Measurements from ENCODE around the gene BOC. TPM values are rescaled to one million over a fixed set of nuclear protein-coding genes. Genes with fewer than 3 reads are reported as not detected.

Gene BOC
- total RNA-seq, 2 experiments from 2014 or later = 0.29 TPM; not detected in 1

- Mint-ChIP-seq H3K36me3 (ENCODE audit: low read depth) (no peaks in the 10 kb centered on the region), H3K27me3 (ENCODE audit: low read depth) (no peaks in the 10 kb centered on the region), H3K4me3 (no peak overlapping the region), H3K9me3 (no peaks in the 10 kb centered on the region), H3K4me1 (ENCODE audit: low read depth) (peaks cover 4% of the 10 kb centered on the region), H3K27ac (no peak overlapping the region)
- CTCF ChIA-PET = interaction anchor here (1.7 kb wide), 1 partner anchor 17 kb away, joined by 6 read pairs; no protein-coding TSS in a partner anchor
- intact Hi-C loops (cut with micrococcal nuclease) = no loop called here
- DNase-seq = no peak
These were observed 59.8 kb downstream of the BOC start for GRCh38 chr3:113271189-113271588.

DNA sequence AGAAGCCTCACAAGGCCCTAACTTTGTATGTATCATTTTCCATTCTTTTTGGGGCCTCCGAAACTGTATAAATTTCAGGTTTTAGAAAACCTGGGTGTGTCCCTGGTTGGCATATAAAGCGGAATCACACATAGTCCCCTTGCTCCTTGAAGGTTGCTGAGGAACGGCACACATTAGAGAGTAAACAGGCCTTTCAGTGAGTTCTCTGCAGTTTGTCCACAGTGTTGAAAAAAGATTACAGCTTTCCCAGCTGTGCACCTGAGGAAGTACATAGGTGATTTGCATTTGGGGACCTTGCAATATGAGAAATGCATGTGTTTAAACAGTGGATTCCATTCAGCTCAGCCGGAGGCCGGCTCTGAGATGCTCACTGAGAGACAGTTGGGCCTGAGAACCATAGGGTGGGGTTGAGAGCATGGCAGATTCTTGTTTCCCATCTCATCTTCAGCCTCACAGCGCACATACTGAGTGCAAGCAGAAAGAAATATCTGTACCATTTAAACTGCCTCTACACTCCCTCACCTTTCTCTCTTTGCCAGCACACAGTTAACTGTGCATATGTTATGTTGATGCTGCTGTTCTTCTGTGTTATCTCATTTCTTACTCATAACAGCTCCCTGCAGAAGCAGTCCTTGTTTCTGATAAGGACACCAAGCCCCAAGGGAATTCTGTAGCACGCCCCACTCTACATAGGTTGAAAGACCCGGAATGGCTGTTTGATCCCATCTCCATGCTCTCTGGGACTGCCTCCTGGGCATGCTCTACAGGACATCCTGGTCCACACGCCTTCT lies 60.4 kb downstream of the BOC start:
- no peak for DNase-seq
- Mint-ChIP-seq H3K4me1 (ENCODE audit: low read depth) (peaks cover 6% of the 10 kb centered on the region), H3K4me3 (no peak overlapping the region), H3K36me3 (ENCODE audit: low read depth) (no peaks in the 10 kb centered on the region), H3K9me3 (no peaks in the 10 kb centered on the region), H3K27ac (no peak overlapping the region), H3K27me3 (ENCODE audit: low read depth) (no peaks in the 10 kb centered on the region)
- intact Hi-C loops (cut with micrococcal nuclease) = no loop called here
- CTCF ChIA-PET = interaction anchor here (1.7 kb wide), 1 partner anchor 17 kb away, joined by 6 read pairs; no protein-coding TSS in a partner anchor

DNA sequence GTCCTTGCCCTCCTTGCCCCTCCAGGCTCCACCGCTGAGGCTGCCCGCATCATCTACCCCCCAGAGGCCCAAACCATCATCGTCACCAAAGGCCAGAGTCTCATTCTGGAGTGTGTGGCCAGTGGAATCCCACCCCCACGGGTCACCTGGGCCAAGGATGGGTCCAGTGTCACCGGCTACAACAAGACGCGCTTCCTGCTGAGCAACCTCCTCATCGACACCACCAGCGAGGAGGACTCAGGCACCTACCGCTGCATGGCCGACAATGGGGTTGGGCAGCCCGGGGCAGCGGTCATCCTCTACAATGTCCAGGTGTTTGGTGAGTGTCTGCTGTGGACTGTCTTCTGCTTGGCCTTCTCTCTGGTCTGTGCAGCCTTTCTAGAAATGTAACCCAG lies 61.0 kb downstream of the BOC start:
- Mint-ChIP-seq H3K4me1 (ENCODE audit: low read depth) (peaks cover 6% of the 10 kb centered on the region), H3K27me3 (ENCODE audit: low read depth) (no peaks in the 10 kb centered on the region), H3K9me3 (no peaks in the 10 kb centered on the region), H3K27ac (no peak overlapping the region), H3K4me3 (no peak overlapping the region), H3K36me3 (ENCODE audit: low read depth) (no peaks in the 10 kb centered on the region)
- no peak for DNase-seq
- CTCF ChIA-PET = interaction anchor here (1.3 kb wide), 1 partner anchor 16 kb away, joined by 4 read pairs; no protein-coding TSS in a partner anchor
- intact Hi-C loops (cut with micrococcal nuclease) = no loop called here

DNA sequence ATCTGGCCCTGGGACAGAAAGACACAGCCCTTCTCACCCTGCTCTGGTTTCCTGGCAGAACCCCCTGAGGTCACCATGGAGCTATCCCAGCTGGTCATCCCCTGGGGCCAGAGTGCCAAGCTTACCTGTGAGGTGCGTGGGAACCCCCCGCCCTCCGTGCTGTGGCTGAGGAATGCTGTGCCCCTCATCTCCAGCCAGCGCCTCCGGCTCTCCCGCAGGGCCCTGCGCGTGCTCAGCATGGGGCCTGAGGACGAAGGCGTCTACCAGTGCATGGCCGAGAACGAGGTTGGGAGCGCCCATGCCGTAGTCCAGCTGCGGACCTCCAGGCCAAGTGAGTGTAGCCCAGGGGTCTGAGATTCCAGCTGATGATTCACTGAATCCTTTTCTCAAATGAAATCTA lies 61.7 kb downstream of the BOC start:
- no peaks in the 10 kb centered on the region for H3K9me3 Mint-ChIP-seq
- intact Hi-C loops (cut with micrococcal nuclease) = no loop called here
- no peak overlapping the region for H3K27ac Mint-ChIP-seq
- H3K4me3 Mint-ChIP-seq = no peak overlapping the region
- CTCF ChIA-PET = interaction anchor here (0.7 to 1.3 kb wide), 2 partner anchors 15 to 631 kb away, joined by 4 read pairs; no protein-coding TSS in a partner anchor
- DNase-seq = no peak
- H3K4me1 Mint-ChIP-seq (ENCODE audit: low read depth) = peaks cover 6% of the 10 kb centered on the region
- no peaks in the 10 kb centered on the region for H3K36me3 Mint-ChIP-seq (ENCODE audit: low read depth)
- no peaks in the 10 kb centered on the region for H3K27me3 Mint-ChIP-seq (ENCODE audit: low read depth)

DNA sequence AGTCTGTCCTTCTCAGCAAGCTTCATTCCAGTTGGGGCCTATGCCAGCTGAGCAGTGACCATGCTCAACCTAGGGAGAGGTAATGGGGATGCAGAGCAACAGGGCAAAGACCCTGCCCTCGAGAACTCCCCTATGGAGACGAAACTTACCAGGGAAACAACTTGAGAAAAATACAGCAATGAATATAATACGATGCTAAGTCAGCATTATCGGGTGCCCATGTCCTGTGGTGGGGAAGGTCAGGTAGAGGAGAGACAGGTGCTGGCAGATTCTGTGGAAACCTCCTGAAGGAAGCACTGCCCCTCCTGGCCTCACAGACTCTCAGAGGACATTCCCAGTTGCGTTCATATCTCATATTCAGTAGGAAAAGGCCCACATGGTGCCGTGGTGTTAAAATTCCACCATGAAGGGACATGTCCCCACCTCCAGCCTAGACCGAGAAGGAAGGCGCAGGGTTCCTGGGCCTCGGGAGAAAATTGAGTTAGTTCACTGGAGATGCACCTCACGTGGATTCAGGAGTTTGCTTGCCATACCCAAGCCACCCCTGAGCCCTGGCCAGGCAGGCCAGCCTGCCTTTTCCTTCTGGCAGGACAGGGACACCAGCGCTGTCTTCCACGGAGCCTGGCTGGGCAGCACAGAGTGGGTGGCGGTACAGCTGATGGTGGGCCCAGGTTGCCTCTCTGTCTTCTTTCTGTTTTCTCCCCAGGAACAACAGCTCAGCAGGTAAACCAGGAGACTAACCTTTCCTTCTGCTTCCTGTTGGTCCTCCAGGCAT lies 62.4 kb downstream of the BOC start:
- Mint-ChIP-seq H3K36me3 (ENCODE audit: low read depth) (no peaks in the 10 kb centered on the region), H3K4me3 (no peak overlapping the region), H3K27ac (no peak overlapping the region), H3K4me1 (ENCODE audit: low read depth) (peaks cover 6% of the 10 kb centered on the region), H3K9me3 (no peaks in the 10 kb centered on the region), H3K27me3 (ENCODE audit: low read depth) (no peaks in the 10 kb centered on the region)
- CTCF ChIA-PET = interaction anchor here (0.7 to 1.3 kb wide), 2 partner anchors 15 to 631 kb away, joined by 4 read pairs; no protein-coding TSS in a partner anchor
- no peak for DNase-seq
- intact Hi-C loops (cut with micrococcal nuclease) = no loop called here

DNA sequence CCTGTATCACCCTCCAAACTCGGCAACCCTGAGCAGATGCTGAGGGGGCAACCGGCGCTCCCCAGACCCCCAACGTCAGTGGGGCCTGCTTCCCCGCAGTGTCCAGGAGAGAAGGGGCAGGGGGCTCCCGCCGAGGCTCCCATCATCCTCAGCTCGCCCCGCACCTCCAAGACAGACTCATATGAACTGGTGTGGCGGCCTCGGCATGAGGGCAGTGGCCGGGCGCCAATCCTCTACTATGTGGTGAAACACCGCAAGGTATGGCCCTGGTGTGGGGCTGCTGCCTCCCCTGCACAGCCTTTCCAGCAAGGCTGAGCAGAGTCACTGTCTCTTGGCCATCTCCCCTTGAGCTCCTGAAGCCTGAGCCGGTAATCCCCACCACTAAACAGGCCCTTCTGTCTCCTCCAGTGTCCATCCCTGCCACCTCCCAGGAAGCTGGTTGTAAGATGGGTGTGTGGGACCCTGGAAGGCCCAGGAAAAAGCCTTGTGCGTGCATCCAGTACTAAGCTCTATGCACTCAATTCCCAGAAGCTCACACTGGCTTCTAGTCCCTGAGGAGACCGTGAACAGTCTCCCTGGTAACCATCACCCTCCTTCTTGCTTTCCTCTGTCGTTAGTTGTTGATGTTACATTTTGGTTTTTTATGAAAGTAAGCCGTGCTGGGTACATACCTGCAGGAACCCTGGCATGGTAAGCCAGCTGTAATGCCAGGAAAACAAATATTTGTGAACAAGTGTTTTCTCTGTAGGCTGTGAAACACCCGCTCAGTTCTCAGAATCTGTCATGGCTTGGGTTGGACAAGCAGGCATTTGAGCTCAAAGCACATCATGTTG lies 63.3 kb downstream of the BOC start:
- CTCF ChIA-PET = interaction anchor here (0.9 to 1.1 kb wide), 2 partner anchors 14 to 238 kb away, joined by 3 read pairs; no protein-coding TSS in a partner anchor
- Mint-ChIP-seq H3K4me3 (no peak overlapping the region), H3K36me3 (ENCODE audit: low read depth) (no peaks in the 10 kb centered on the region), H3K9me3 (no peaks in the 10 kb centered on the region), H3K27me3 (ENCODE audit: low read depth) (no peaks in the 10 kb centered on the region), H3K4me1 (ENCODE audit: low read depth) (peaks cover 6% of the 10 kb centered on the region), H3K27ac (no peak overlapping the region)
- DNase-seq = no peak
- intact Hi-C loops (cut with micrococcal nuclease) = no loop called here

GRCh38 chr3:113275258-113275556 lies 63.9 kb downstream of the BOC start:
- Mint-ChIP-seq H3K36me3 (ENCODE audit: low read depth) (no peaks in the 10 kb centered on the region), H3K9me3 (no peaks in the 10 kb centered on the region), H3K27ac (no peak overlapping the region), H3K4me1 (ENCODE audit: low read depth) (peaks cover 6% of the 10 kb centered on the region), H3K27me3 (ENCODE audit: low read depth) (no peaks in the 10 kb centered on the region), H3K4me3 (no peak overlapping the region)
- intact Hi-C loops (cut with micrococcal nuclease) = no loop called here
- CTCF ChIA-PET = interaction anchor here (0.9 to 1.1 kb wide), 2 partner anchors 13 to 239 kb away, joined by 3 read pairs; no protein-coding TSS in a partner anchor
- no peak for DNase-seq

DNA sequence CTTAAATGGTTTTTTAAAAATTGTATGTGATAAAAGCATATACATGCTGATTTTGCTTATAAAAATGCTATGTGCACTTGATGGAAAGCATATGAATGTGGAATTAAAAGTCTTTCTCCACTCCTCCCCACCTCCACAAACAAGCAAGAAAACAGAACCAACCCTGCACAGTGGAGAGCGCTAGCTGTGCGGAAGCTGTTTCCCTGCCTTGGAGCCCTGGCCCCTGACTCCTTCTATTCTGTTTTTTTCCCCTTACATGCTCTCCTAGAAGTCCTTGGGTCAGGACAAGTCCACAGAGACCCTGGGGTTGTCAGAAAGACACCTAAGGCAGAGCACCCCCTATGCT lies 64.2 kb downstream of the BOC start:
- DNase-seq = no peak
- Mint-ChIP-seq H3K9me3 (no peaks in the 10 kb centered on the region), H3K4me1 (ENCODE audit: low read depth) (peaks cover 6% of the 10 kb centered on the region), H3K36me3 (ENCODE audit: low read depth) (no peaks in the 10 kb centered on the region), H3K27me3 (ENCODE audit: low read depth) (no peaks in the 10 kb centered on the region), H3K4me3 (no peak overlapping the region), H3K27ac (no peak overlapping the region)
- intact Hi-C loops (cut with micrococcal nuclease) = no loop called here
- CTCF ChIA-PET = interaction anchor here (1.1 kb wide), 1 partner anchor 239 kb away, joined by 3 read pairs; no protein-coding TSS in a partner anchor

- Mint-ChIP-seq H3K4me3 (no peak overlapping the region), H3K36me3 (ENCODE audit: low read depth) (no peaks in the 10 kb centered on the region), H3K9me3 (no peaks in the 10 kb centered on the region), H3K4me1 (ENCODE audit: low read depth) (peaks cover 6% of the 10 kb centered on the region), H3K27ac (no peak overlapping the region), H3K27me3 (ENCODE audit: low read depth) (no peaks in the 10 kb centered on the region)
- CTCF ChIA-PET = interaction anchor here (1.2 kb wide), 1 partner anchor 12 kb away, joined by 9 read pairs; no protein-coding TSS in a partner anchor
- intact Hi-C loops (cut with micrococcal nuclease) = no loop called here
- no peak for DNase-seq
These were observed 64.8 kb downstream of the BOC start for GRCh38 chr3:113275929-113276750.

GRCh38 chr3:113276751-113277080 lies 65.4 kb downstream of the BOC start:
- intact Hi-C loops (cut with micrococcal nuclease) = no loop called here
- Mint-ChIP-seq H3K27me3 (ENCODE audit: low read depth) (no peaks in the 10 kb centered on the region), H3K9me3 (no peaks in the 10 kb centered on the region), H3K4me3 (no peak overlapping the region), H3K36me3 (ENCODE audit: low read depth) (no peaks in the 10 kb centered on the region), H3K4me1 (ENCODE audit: low read depth) (peaks cover 6% of the 10 kb centered on the region), H3K27ac (no peak overlapping the region)
- CTCF ChIA-PET = interaction anchor here (1.2 to 2.1 kb wide), 2 partner anchors 12 to 224 kb away, joined by 5 to 9 read pairs; no protein-coding TSS in a partner anchor
- DNase-seq = no peak

GRCh38 chr3:113277414-113277813 lies 66.1 kb downstream of the BOC start:
- intact Hi-C loops (cut with micrococcal nuclease) = no loop called here
- Mint-ChIP-seq H3K27me3 (ENCODE audit: low read depth) (no peaks in the 10 kb centered on the region), H3K9me3 (no peaks in the 10 kb centered on the region), H3K36me3 (ENCODE audit: low read depth) (no peaks in the 10 kb centered on the region), H3K4me3 (no peak overlapping the region), H3K4me1 (ENCODE audit: low read depth) (peaks cover 6% of the 10 kb centered on the region), H3K27ac (no peak overlapping the region)
- CTCF ChIA-PET = interaction anchor here (0.7 to 2.1 kb wide), 3 partner anchors 11 to 225 kb away, joined by 3 to 9 read pairs (median 5); no protein-coding TSS in a partner anchor
- DNase-seq = no peak

Measured in activated naive CD4-positive, alpha-beta T cell treated with anti-CD3 and anti-CD28 coated beads for 36 hours (primary cell).